ENCODE data around the gene MESP2. TPM values are rescaled to one million over a fixed set of nuclear protein-coding genes. Genes with fewer than 3 reads are reported as not detected.

MESP2 gene
- total and polyA plus RNA-seq, 2 of the 13 experiments (the other 11 are each of a cell fraction or from before 2014, with no cell fraction given) = not detected

- TF ChIP-seq FLYWCH1 (CRISPR knock-in tag; IDR thresholded peaks at IDR 0.05) (no peak), ZBTB44 (CRISPR knock-in tag; IDR thresholded peaks at IDR 0.05) (no peak), ZBTB7A (CRISPR knock-in tag; IDR thresholded peaks at IDR 0.05) (peak; percentile 66), ZFP36L1 (CRISPR knock-in tag; IDR thresholded peaks at IDR 0.05) (no peak), ZBTB43 (CRISPR knock-in tag; conservative IDR thresholded peaks at IDR 0.05) (peak; percentile 62; the same call in 1 of the 2 replicates), ZNF75D (CRISPR knock-in tag; IDR thresholded peaks at IDR 0.05; ENCODE audit: borderline replicate concordance) (no peak), ARID4A (CRISPR knock-in tag; IDR thresholded peaks at IDR 0.05; ENCODE audit: borderline replicate concordance) (peak; percentile 59; the same call in 1 of the 2 replicates), ZBTB20 (CRISPR knock-in tag; IDR thresholded peaks at IDR 0.05; ENCODE audit: borderline replicate concordance, low read depth) (peak; percentile 75; the same call in 1 of the 2 replicates), TP53 (CRISPR knock-in tag; conservative IDR thresholded peaks at IDR 0.05) (no peak), ZBTB40 (IDR thresholded peaks at IDR 0.05) (no peak), ZBTB40 (CRISPR knock-in tag; IDR thresholded peaks at IDR 0.05) (0 out of 2 replicates have a peak, but pooled peaks have one; percentile 38)
Observed at GRCh38 chr15:89776274-89777072, at the start of gene MESP2 (continued).
